Subcutaneous abdominal adipose tissue (tissue), 5 donors: Measurements from ENCODE around the gene PGM1.

Experiments
- H3K27ac ChIP-seq: one replicate; pipeline ENCODE4 v1.7.0; 2013; ENCODE audit warnings: low read depth, mild to moderate bottlenecking, inconsistent platforms, low read length, moderate library complexity
- H3K27me3 ChIP-seq, 5 donors: one replicate each; pipeline ENCODE4 v1.7.0; 2013; ENCODE audit warnings: low read length in 5 of 5, inconsistent platforms in 1 of 5; ENCODE audit not compliant: control insufficient read depth in 5 of 5, insufficient read depth in 4 of 5
- H3K36me3 ChIP-seq, 5 donors: one replicate each; pipeline ENCODE4 v1.7.0; 2013; ENCODE audit warnings: low read length in 5 of 5; ENCODE audit not compliant: control insufficient read depth in 5 of 5, insufficient read depth in 5 of 5
- H3K4me1 ChIP-seq, 5 donors: one replicate each; pipeline ENCODE4 v1.7.0; 2013; ENCODE audit warnings: low read length in 5 of 5, mild to moderate bottlenecking in 3 of 5, moderate library complexity in 1 of 5; ENCODE audit not compliant: control insufficient read depth in 5 of 5, insufficient read depth in 5 of 5
- H3K4me3 ChIP-seq, 5 donors: one replicate each; pipeline ENCODE4 v1.7.0; 2013; ENCODE audit warnings: low read length in 5 of 5, low read depth in 1 of 5
- H3K9ac ChIP-seq, 5 donors: one replicate each; pipeline ENCODE4 v1.7.0; 2013; ENCODE audit warnings: low read length in 5 of 5, mild to moderate bottlenecking in 4 of 5, moderate library complexity in 3 of 5
- H3K9me3 ChIP-seq, 5 donors: one replicate each; pipeline ENCODE4 v1.7.0; 2013; ENCODE audit warnings: low read length in 5 of 5; ENCODE audit not compliant: control insufficient read depth in 5 of 5
- donor health status: healthy.
- donor health status: healthy.
- donor health status: healthy.
- donor health status: healthy.
- donor health status: healthy.

Gene PGM1

GRCh38 chr1:63659448-63659847 lies 66.2 kb downstream of the PGM1 start:
- H3K27me3 ChIP-seq: no peaks in the 10 kb centered on the region

GRCh38 chr1:63662056-63662836 lies 69.0 kb downstream of the PGM1 start:
- H3K4me1 ChIP-seq: peaks cover 0 to 14% (median 11%) of the 10 kb centered on the region in 5 donors
- peak overlapping the region; percentile 67 for H3K27ac ChIP-seq
- peaks cover 0 to 14% (median 0%) of the 10 kb centered on the region in 5 donors for H3K9me3 ChIP-seq

More at GRCh38 chr1:63659448-63659847, 66.2 kb downstream of the PGM1 start:
- no peak overlapping the region for H3K9ac ChIP-seq
- H3K9me3 ChIP-seq: peaks cover 0 to under 1% (median 0%) of the 10 kb centered on the region in 5 donors
- H3K36me3 ChIP-seq: peaks cover 23 to 58% (median 25%) of the 10 kb centered on the region in 5 donors
- H3K27ac ChIP-seq: no peak overlapping the region
- no peak overlapping the region for H3K4me3 ChIP-seq
- H3K4me1 ChIP-seq: peaks cover 0 to 14% (median 11%) of the 10 kb centered on the region in 5 donors

GRCh38 chr1:63662841-63663240 lies 69.6 kb downstream of the PGM1 start:
- no peak overlapping the region for H3K4me3 ChIP-seq
- no peaks in the 10 kb centered on the region for H3K27me3 ChIP-seq
- H3K36me3 ChIP-seq: peaks cover 4 to 39% (median 11%) of the 10 kb centered on the region in 5 donors
- no peak overlapping the region for H3K9ac ChIP-seq
- peaks cover 0 to 14% (median 11%) of the 10 kb centered on the region in 5 donors for H3K4me1 ChIP-seq
- H3K27ac ChIP-seq: peak overlapping the region; percentile 67
- H3K9me3 ChIP-seq: peaks cover 0 to 14% (median 0%) of the 10 kb centered on the region in 5 donors

More at GRCh38 chr1:63662056-63662836, 69.0 kb downstream of the PGM1 start:
- H3K9ac ChIP-seq: no peak overlapping the region
- H3K4me3 ChIP-seq: peak overlapping the region in 2 of 5 donors; percentile 4
- peaks cover 9 to 44% (median 11%) of the 10 kb centered on the region in 5 donors for H3K36me3 ChIP-seq
- no peaks in the 10 kb centered on the region for H3K27me3 ChIP-seq

- peaks cover 4 to 37% (median 11%) of the 10 kb centered on the region in 5 donors for H3K36me3 ChIP-seq
- no peaks in the 10 kb centered on the region for H3K27me3 ChIP-seq
- H3K4me1 ChIP-seq: peaks cover 0 to 14% (median 11%) of the 10 kb centered on the region in 5 donors
- peak overlapping the region; percentile 67 for H3K27ac ChIP-seq
- H3K9me3 ChIP-seq: peaks cover 0 to 14% (median 0%) of the 10 kb centered on the region in 5 donors
- H3K4me3 ChIP-seq: no peak overlapping the region
- H3K9ac ChIP-seq: no peak overlapping the region
Observed at GRCh38 chr1:63663301-63663700, 70.1 kb downstream of the PGM1 start.

GRCh38 chr1:63663873-63664272 lies 70.7 kb downstream of the PGM1 start:
- Histone ChIP-seq H3K4me3 (no peak overlapping the region), H3K27ac (no peak overlapping the region), H3K4me1 (peaks cover 0 to 14% (median 11%) of the 10 kb centered on the region in 5 donors), H3K9ac (no peak overlapping the region), H3K36me3 (peaks cover 4 to 37% (median 11%) of the 10 kb centered on the region in 5 donors), H3K27me3 (no peaks in the 10 kb centered on the region), H3K9me3 (peaks cover 0 to 14% (median 0%) of the 10 kb centered on the region in 5 donors)

- Histone ChIP-seq H3K9me3 (peaks cover 0 to 14% (median 0%) of the 10 kb centered on the region in 5 donors), H3K27me3 (no peaks in the 10 kb centered on the region), H3K4me3 (no peak overlapping the region), H3K9ac (no peak overlapping the region), H3K36me3 (peaks cover 2 to 29% (median 5%) of the 10 kb centered on the region in 5 donors), H3K27ac (no peak overlapping the region), H3K4me1 (peaks cover 0 to 14% (median 11%) of the 10 kb centered on the region in 5 donors)
Observed at GRCh38 chr1:63664742-63665141, 71.5 kb downstream of the PGM1 start.

GRCh38 chr1:63665410-63665809 lies 72.2 kb downstream of the PGM1 start:
- Histone ChIP-seq H3K27ac (no peak overlapping the region), H3K4me3 (no peak overlapping the region), H3K9me3 (peaks cover 0 to 14% (median 0%) of the 10 kb centered on the region in 5 donors), H3K27me3 (no peaks in the 10 kb centered on the region), H3K9ac (no peak overlapping the region), H3K36me3 (peaks cover 0 to 26% (median 2%) of the 10 kb centered on the region in 5 donors), H3K4me1 (peaks cover 0 to 14% (median 11%) of the 10 kb centered on the region in 5 donors)

GRCh38 chr1:63665824-63666223 lies 72.6 kb downstream of the PGM1 start:
- Histone ChIP-seq H3K27me3 (no peaks in the 10 kb centered on the region), H3K4me3 (no peak overlapping the region), H3K9ac (no peak overlapping the region), H3K36me3 (peaks cover 0 to 22% (median 0%) of the 10 kb centered on the region in 5 donors), H3K4me1 (peaks cover 0 to 14% (median 11%) of the 10 kb centered on the region in 5 donors), H3K27ac (no peak overlapping the region), H3K9me3 (peaks cover 0 to 14% (median 0%) of the 10 kb centered on the region in 5 donors)

- peaks cover 0 to 5% (median 0%) of the 10 kb centered on the region in 5 donors for H3K36me3 ChIP-seq
- no peak overlapping the region for H3K4me3 ChIP-seq
- H3K4me1 ChIP-seq: no peaks in the 10 kb centered on the region
- H3K9ac ChIP-seq: no peak overlapping the region
- peaks cover 0 to 14% (median 0%) of the 10 kb centered on the region in 5 donors for H3K9me3 ChIP-seq
- no peaks in the 10 kb centered on the region for H3K27me3 ChIP-seq
- H3K27ac ChIP-seq: no peak overlapping the region
Observed at GRCh38 chr1:63668298-63668697, 75.1 kb downstream of the PGM1 start.
